Stomach (tissue), 9 donors: Measurements from ENCODE around the gene PCDH9. TPM values are rescaled to one million over a fixed set of nuclear protein-coding genes. Genes with fewer than 3 reads are reported as not detected.

Source experiments
- DNase-seq, 2 donors: peaks; one replicate each; pipeline versions ENCODE4 v3.0.0 to v3.0.0-alpha.2; 2013 to 2019
- H3K27ac ChIP-seq, 5 donors: fragments of 200-600 bp in 4 of 5; sonication (generic) in 4 of 5; one replicate each; pipeline ENCODE4 v1.5.1; 2013 to 2019; ENCODE audit warnings: mild to moderate bottlenecking in 1 of 5, moderate library complexity in 1 of 5
- H3K27me3 ChIP-seq, 3 donors: fragments of 200-600 bp; sonication (generic); one replicate each; pipeline ENCODE4 v1.5.1; 2017 to 2019; ENCODE audit warnings: mixed run types in 1 of 3
- H3K36me3 ChIP-seq, 4 donors: fragments of 200-600 bp; sonication (generic); 1 replicate in 3 of 4; 2 replicates in 1 of 4; pipeline ENCODE4 v1.5.1; 2016 to 2019
- H3K4me1 ChIP-seq, 4 donors: fragments of 200-600 bp; sonication (generic); one replicate each; pipeline ENCODE4 v1.5.1; 2016 to 2019
- H3K4me3 ChIP-seq, 4 donors: fragments of 200-600 bp; sonication (generic) in 3 of 4; one replicate each; pipeline ENCODE4 v1.5.1; 2016 to 2019; ENCODE audit warnings: mild to moderate bottlenecking in 1 of 4
- H3K9me3 ChIP-seq, 4 donors: fragments of 200-600 bp; sonication (generic); one replicate each; pipeline ENCODE4 v1.5.1; 2016 to 2019
- CTCF ChIP-seq, 7 experiments: fragments of 450-650 bp in 4 of 7; fragments of 200-600 bp in 3 of 7; sonication (generic) in 3 of 7; IDR thresholded peaks; one replicate each; pipeline ENCODE4 v1.5.1; 2016 to 2019; ENCODE audit warnings: antibody characterized with exemption in 7 of 7, control low read depth in 2 of 7, mild to moderate bottlenecking in 1 of 7
- EP300 ChIP-seq: sonication (generic); formaldehyde crosslinking; IDR thresholded peaks from one replicate; pipeline ENCODE4 v1.6.1; 2017; ENCODE audit warnings: antibody characterized with exemption
- POLR2A ChIP-seq, 4 donors: fragments of 450-650 bp; IDR thresholded peaks; one replicate each; pipeline ENCODE4 v1.6.1; 2016; ENCODE audit warnings: antibody characterized with exemption in 4 of 4, control low read depth in 2 of 4, mild to moderate bottlenecking in 1 of 4, moderate library complexity in 1 of 4
- POLR2AphosphoS5 ChIP-seq, 3 donors: sonication (generic); formaldehyde crosslinking; IDR thresholded peaks; one replicate each; pipeline ENCODE4 v1.6.1; 2016; ENCODE audit warnings: antibody characterized with exemption in 3 of 3
- WGBS, 5 donors: extraction: QIAGEN DNeasy Blood & Tissue Kit in 3 of 5; methylation state at CpG; one replicate each; pipeline versions ENCODE4 v1.1.5 to v1.1.7; 2013 to 2018; 5-methylcytosine and 5-hydroxymethylcytosine counted together
- intact Hi-C: fragments of 100-400 bp; cut with DNase I; formaldehyde crosslinking; loops from one replicate; pipeline ENCODE4 v1.15.1; 2023; ENCODE audit warnings: low total_unique reads
- polyA plus RNA-seq, 3 donors: library from polyadenylated mRNA; stranded (reverse); fragments of 200-250 nt; gene quantifications; one replicate each; pipeline ENCODE4 v1.2.3, GENCODE V29; 2013
- total RNA-seq, 5 donors: library from RNA; depleted of rRNA; stranded (reverse); fragments of >200 nt; gene quantifications; one replicate each; pipeline versions ENCODE4 v1.1.0 to v1.2.3, GENCODE V29; 2014 to 2016
- donor health status: healthy with polysubstance abuse.
- donor health status: Bipolar disorder and iron deficiency.
- donor health status: healthy.

The PCDH9 gene
- total and polyA plus RNA-seq, 8 donors = 0.40 to 36.2 (median 3.7) TPM

GRCh38 chr13:67219113-67219512 lies 11.0 kb downstream of the PCDH9 start:
- H3K27me3 ChIP-seq = no peaks in the 10 kb centered on the region
- WGBS, 5 donors = 89 to 97% (median 94%) methylated on average over 1 of the region's 1 CpG
- no peak overlapping the region for H3K4me3 ChIP-seq

GRCh38 chr13:67217880-67218279 lies 12.3 kb downstream of the PCDH9 start:
- no peak for DNase-seq
- Histone ChIP-seq H3K9me3 (no peaks in the 10 kb centered on the region), H3K27me3 (no peaks in the 10 kb centered on the region), H3K36me3 (no peaks in the 10 kb centered on the region), H3K4me3 (no peak overlapping the region), H3K4me1 (peaks cover 0 to 8% (median 3%) of the 10 kb centered on the region in 4 donors), H3K27ac (no peak overlapping the region)
- TF ChIP-seq CTCF (IDR thresholded peaks at IDR 0.05) = no peak
- TF ChIP-seq EP300 = no peak
- TF ChIP-seq POLR2AphosphoS5 (IDR thresholded peaks at IDR 0.05) = no peak
- TF ChIP-seq POLR2A (IDR thresholded peaks at IDR 0.05) = no peak
- intact Hi-C loops = no loop called here

More at GRCh38 chr13:67219113-67219512, 11.0 kb downstream of the PCDH9 start:
- H3K36me3 ChIP-seq = no peaks in the 10 kb centered on the region
- H3K27ac ChIP-seq = no peak overlapping the region
- intact Hi-C loops = no loop called here
- no peaks in the 10 kb centered on the region for H3K9me3 ChIP-seq
- DNase-seq = no peak
- TF ChIP-seq EP300 (no peak), POLR2A (IDR thresholded peaks at IDR 0.05) (no peak), POLR2AphosphoS5 (IDR thresholded peaks at IDR 0.05) (no peak), CTCF (IDR thresholded peaks at IDR 0.05) (no peak)
- H3K4me1 ChIP-seq = peaks cover 0 to 18% (median 10%) of the 10 kb centered on the region in 4 donors

GRCh38 chr13:67216864-67217263 lies 13.3 kb downstream of the PCDH9 start:
- DNase-seq = no peak
- no peaks in the 10 kb centered on the region for H3K36me3 ChIP-seq
- no peak overlapping the region for H3K27ac ChIP-seq
- intact Hi-C loops = no loop called here
- WGBS, 5 donors = 74 to 92% (median 79%) methylated on average over 4 of the region's 4 CpGs
- no peaks in the 10 kb centered on the region for H3K27me3 ChIP-seq
- no peak overlapping the region for H3K4me3 ChIP-seq
- no peaks in the 10 kb centered on the region for H3K9me3 ChIP-seq
- H3K4me1 ChIP-seq = peaks cover 0 to 8% (median 2%) of the 10 kb centered on the region in 4 donors
- no peak for TF ChIP-seq CTCF (IDR thresholded peaks at IDR 0.05)
- TF ChIP-seq POLR2AphosphoS5 (IDR thresholded peaks at IDR 0.05) = no peak
- TF ChIP-seq EP300 = no peak
- TF ChIP-seq POLR2A (IDR thresholded peaks at IDR 0.05) = no peak

- intact Hi-C loops = no loop called here
- no peak for TF ChIP-seq CTCF (IDR thresholded peaks at IDR 0.05)
- no peak for TF ChIP-seq POLR2A (IDR thresholded peaks at IDR 0.05)
- no peak for TF ChIP-seq EP300
- no peak for TF ChIP-seq POLR2AphosphoS5 (IDR thresholded peaks at IDR 0.05)
- Histone ChIP-seq H3K9me3 (no peaks in the 10 kb centered on the region), H3K4me3 (no peak overlapping the region), H3K36me3 (no peaks in the 10 kb centered on the region), H3K4me1 (peaks cover 0 to 1% (median 0%) of the 10 kb centered on the region in 4 donors), H3K27me3 (no peaks in the 10 kb centered on the region), H3K27ac (no peak overlapping the region)
- DNase-seq = no peak
Observed at GRCh38 chr13:67210208-67210607, 19.9 kb downstream of the PCDH9 start.
